ENCODE data around the gene MARK4. TPM values are rescaled to one million over a fixed set of nuclear protein-coding genes. Genes with fewer than 3 reads are reported as not detected.
"Not testable (repeated sequence)": the region's sequence is repeated elsewhere in the genome, so short reads cannot be mapped to it uniquely, and the experiment has no call there.

The MARK4 gene
- total RNA-seq = 10 to 100 TPM; 28.2 to 30.9 TPM

DNA sequence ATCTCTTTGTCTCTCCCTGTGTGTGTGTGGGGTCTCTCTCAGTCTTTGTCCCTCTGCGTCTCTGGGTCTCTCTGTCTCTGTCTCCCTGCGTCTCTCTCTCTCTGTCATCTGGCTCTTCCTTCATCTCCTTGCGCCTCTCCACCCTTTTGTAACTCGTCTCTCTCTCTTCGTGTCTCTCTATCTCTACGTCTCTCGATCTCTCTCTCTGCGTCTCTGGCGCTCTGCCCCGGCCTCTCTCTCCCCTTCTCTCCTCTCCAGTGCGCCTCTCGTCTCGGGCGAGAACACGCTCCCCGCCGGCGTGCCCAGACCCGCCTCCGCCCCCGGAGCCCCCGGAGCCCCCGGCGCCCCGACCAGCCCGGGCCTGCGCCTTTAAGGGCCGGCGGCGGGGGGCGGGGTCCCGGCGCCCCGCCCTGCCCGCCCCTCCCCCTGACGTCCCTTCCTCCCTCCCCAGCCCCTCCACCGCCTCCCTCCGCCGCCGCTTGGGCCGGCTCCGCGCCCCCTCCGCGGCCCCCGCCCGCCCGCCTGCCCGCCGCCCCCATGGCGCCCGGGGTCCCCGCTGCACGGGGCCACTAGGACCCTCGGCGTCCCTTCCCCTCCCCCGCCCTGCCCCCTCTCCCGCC, at the start of gene MARK4:
Gene MARK4 (plus strand): TSS at position 440 of the 620 bp plus-strand sequence. CDS start 318 bp downstream, outside the sequence.
- ATAC-seq = peak; percentile 75 to 84
- Mint-ChIP-seq H3K9me3 (no peaks in the 10 kb centered on the region), H3K36me3 (no peaks in the 10 kb centered on the region), H3K27ac (peak within 1 kb of the TSS; percentile 81 to 90)
- DNase-seq (ENCODE audit: low spot score in 2 of 2) = peak; percentile 61

DNA sequence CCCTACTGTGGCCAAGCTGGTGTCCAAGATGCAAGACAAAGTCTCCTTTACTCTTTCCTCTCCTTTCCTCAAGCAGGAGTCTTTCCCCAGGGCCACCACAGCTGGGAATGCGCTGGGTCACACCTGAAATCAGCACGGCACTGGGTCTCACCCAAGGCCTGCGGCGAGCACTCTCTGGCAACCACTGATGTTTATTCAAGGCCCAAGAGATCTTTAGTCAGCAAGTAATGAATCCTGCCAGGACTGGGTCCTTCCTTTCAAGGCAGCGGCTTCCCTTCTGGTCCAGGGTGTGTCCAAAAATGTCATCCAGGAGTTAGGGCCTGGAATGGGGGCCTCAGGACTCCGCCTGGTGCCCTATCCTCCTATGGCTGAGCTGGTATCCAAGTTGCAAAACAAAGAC, 48.4 kb upstream of the MARK4 start:
- Mint-ChIP-seq H3K36me3 (no peaks in the 10 kb centered on the region), H3K9me3 (no peaks in the 10 kb centered on the region), H3K27ac (no peak overlapping the region)
- DNase-seq (ENCODE audit: low spot score in 2 of 2) (no peak), ATAC-seq (no peak)

DNA sequence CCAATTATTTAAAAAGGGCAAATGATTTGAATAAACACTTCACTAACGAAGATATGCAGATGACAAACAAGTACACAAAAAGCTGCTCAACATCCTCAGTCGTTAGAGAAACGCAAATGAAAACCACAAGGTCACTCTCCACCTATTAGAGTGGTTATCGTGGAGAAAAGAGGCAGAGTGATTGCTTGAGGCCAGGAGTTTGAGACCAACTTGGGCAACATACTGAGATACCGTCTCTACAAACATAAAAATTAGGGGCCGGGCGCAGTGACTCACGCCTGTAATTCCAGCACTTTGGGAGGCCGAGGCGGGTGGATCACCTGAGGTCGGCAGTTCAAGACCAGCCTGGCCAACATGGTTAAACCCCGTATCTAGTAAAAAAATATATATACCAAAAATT, 45.3 kb upstream of the MARK4 start:
- ATAC-seq (no peak), DNase-seq (ENCODE audit: low spot score in 2 of 2) (no peak)
- no peaks in the 10 kb centered on the region for H3K36me3 Mint-ChIP-seq
- H3K9me3 Mint-ChIP-seq = no peaks in the 10 kb centered on the region
- no peak overlapping the region for H3K27ac Mint-ChIP-seq

DNA sequence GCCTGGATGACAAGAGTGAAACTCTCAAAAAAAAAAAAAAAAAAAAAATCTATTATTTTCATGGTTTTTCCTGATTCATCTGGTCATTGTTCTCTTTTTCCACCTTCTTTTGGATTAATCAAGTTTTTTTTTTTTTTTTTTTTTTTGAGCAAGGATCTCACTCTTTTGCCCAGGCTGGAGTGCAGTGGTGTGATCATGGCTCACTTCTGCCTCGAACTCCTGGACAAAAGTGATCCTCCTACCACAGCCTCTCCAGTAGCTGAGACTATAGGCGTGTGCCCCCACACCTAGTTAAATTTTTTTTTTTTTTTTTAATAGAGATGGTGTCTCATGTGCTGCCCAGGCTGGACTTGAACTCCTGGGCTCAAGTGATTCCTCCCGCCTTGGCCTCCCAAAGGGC, 44.7 kb upstream of the MARK4 start:
- Mint-ChIP-seq H3K36me3 (no peaks in the 10 kb centered on the region), H3K27ac (no peak overlapping the region), H3K9me3 (no peaks in the 10 kb centered on the region)
- no peak for DNase-seq (ENCODE audit: low spot score in 2 of 2)
- no peak for ATAC-seq

DNA sequence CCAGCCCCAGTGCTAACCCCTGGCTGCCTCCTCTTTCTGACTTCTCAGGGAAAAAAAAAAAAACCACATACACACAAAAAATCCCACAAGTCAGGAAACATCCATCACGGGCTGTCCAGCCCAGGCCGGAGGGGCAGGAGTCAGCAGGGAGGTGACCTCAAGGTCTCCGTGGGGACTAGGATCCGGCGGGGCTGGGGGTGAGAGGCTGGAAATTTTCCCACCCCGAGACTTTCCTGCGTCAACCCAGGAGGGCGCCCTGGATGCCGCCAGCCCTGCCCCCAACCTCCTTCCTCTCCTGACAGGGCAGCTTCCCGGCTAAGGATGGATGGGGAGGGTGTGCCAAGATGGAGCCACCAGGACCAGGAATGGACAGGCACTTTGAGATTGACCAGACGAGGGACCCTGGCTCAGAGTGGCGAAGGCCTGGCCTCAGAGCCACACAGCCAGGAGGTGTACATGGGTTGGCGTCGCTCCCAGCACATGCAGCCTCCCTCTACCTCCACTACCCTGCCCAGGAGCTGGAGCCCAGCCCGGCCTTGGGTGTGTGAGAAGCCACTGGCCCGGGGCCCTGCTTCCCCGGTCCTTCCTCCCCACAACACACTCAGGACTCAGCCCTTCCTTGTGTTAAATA, 39.2 kb upstream of the MARK4 start:
- Mint-ChIP-seq H3K36me3 (no peaks in the 10 kb centered on the region), H3K9me3 (no peaks in the 10 kb centered on the region), H3K27ac (no peak overlapping the region)
- no peak for ATAC-seq
- DNase-seq (ENCODE audit: low spot score in 2 of 2) = no peak

DNA sequence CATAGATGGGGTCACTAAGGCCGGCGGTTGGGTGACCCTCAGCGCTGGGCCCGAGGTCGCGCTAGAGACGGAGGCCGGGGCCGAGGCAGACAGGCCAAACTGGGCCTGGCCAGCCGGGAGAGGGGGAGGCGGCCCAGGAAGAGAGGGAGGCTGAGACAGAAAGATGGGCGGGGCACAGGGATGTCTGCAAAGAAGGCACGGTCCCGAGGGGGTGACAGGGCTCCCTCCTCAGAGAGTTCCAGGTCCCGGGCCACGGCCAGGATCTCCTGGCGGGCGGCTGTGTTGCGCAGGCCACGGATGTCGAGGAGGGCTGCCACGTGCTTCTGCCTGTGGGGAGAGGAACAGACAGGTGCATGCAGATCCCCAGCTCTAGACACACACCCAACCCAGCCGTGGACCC, 38.0 kb upstream of the MARK4 start:
- no peak overlapping the region for H3K27ac Mint-ChIP-seq

DNA sequence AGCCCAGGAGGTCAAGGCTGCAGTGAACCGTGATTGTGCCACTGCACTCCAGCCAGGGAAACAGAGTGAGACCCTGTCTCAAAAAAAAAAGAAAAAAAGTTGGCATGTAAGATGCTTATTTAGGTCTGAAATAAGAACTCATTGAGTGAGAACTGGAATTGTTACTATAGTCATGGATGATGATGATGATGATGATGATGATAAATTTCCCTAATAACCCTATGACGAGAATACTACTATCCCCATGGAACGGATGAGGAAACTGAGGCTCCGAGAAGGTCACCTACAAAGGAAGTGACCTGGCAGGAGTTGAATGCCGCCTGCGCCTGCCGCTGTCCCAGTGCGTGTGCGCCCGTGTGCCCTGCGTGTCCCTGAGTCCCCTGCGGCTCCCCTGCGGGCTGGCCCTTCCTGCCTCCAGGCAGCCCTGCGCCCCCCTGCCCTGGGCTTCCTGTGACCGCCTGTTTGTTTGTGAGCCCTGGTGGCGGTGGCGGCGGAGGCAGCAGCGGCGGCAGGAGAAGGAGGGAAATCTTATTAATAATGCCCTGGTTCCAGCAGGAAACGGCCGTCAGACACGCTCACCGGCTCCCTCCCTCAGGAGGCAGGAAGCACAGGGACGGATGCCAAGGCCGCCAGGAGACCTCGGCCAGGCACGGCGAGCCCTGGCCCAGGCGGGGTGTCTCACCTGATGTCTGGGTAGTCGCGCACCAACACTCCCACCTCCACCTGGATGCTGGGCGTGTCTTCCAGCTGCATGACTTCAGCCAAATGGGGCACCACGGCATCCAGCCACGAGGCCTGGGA, 35.5 kb upstream of the MARK4 start:
- Mint-ChIP-seq H3K27ac (no peak overlapping the region), H3K36me3 (no peaks in the 10 kb centered on the region), H3K9me3 (no peaks in the 10 kb centered on the region)
- no peak for DNase-seq (ENCODE audit: low spot score in 2 of 2)
- ATAC-seq = no peak

More for the DNA sequence above, 38.0 kb upstream of the MARK4 start:
- DNase-seq (ENCODE audit: low spot score in 2 of 2) (no peak), ATAC-seq (no peak)
- no peaks in the 10 kb centered on the region for H3K36me3 Mint-ChIP-seq
- H3K9me3 Mint-ChIP-seq = no peaks in the 10 kb centered on the region

DNA sequence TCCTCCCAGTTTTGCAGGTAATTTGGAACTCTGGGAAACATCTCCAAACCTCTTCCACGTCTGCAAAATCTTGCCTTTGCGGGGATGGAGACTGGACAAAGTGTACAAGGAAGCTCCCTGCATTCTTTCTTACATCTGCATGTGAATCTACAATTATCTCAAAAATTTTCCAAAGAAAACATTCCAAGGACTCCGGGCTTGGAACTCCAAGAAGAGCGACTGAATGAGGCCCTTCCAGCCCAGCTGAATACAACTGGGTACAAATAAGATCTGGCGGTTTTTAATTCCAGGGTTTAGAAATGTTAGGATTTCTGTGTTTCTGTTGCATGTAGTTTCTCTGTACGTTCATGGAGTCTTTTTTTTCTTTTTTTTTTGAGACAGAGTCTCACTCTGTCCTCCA, 34.4 kb upstream of the MARK4 start:
- Mint-ChIP-seq H3K36me3 (no peaks in the 10 kb centered on the region), H3K27ac (no peak overlapping the region), H3K9me3 (no peaks in the 10 kb centered on the region)
- ATAC-seq (no peak), DNase-seq (ENCODE audit: low spot score in 2 of 2) (no peak)

DNA sequence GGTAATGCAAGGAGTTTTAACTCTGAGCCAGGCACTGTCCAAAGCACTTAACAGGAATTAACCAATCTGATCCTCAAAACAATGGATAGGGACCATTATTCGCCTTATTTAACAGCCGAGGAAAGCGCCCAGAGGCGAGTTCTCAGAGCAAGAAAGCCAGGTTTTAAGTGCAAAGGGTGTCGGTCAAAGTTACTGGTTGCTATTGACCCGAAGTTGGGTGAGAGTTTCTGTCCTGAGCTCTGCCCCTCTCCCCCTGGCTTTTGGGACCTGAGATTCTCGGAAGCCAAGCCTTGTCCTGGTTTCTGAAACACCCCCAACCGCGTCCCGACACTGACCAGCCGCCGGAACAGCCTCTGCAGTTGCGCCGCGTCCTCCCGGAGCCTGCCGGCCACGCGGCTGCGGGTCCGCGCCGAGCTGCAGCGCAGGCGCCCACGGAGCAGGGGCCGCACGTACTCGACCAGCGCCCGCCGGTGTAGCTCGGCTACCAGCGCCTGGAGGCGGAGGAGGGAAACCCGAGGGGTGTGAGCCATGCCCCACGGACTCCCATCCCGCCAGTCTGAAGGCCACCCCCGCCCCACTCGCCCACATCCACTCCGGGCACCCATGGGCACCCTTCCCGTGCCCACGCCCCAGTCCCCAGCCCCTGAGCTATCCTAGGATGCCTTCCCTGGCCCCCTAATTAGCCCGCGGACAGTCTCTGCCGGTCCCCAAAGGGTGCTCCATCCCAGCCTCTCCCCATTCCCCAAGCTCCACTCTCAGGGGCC, 33.7 kb upstream of the MARK4 start:
- ATAC-seq = no peak
- H3K9me3 Mint-ChIP-seq = no peaks in the 10 kb centered on the region

DNA sequence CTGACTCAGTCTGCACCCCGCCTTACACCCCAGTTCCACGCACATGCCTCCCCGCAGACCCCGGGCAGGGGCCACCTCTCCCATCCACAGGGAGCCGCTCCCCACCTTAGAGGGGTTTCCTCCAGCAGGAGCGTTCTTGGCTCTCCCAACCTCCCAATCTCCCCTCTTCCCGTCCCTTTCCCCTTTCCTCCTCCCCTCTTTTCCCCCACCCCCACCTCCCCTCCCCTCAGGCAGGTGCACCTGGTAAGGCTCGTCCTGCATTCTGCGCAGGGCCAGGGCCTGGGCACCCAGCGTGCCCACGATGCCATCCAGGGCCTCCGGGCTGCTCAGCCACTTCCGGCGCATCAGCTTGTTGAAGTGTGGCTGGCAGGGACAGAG, 33.1 kb upstream of the MARK4 start:
- Mint-ChIP-seq H3K27ac (no peak overlapping the region), H3K36me3 (no peaks in the 10 kb centered on the region), H3K9me3 (no peaks in the 10 kb centered on the region)
- ATAC-seq = no peak
- DNase-seq (ENCODE audit: low spot score in 2 of 2) = no peak

More for the DNA sequence above, 33.7 kb upstream of the MARK4 start:
- no peak overlapping the region for H3K27ac Mint-ChIP-seq
- no peak for DNase-seq (ENCODE audit: low spot score in 2 of 2)
- no peaks in the 10 kb centered on the region for H3K36me3 Mint-ChIP-seq

DNA sequence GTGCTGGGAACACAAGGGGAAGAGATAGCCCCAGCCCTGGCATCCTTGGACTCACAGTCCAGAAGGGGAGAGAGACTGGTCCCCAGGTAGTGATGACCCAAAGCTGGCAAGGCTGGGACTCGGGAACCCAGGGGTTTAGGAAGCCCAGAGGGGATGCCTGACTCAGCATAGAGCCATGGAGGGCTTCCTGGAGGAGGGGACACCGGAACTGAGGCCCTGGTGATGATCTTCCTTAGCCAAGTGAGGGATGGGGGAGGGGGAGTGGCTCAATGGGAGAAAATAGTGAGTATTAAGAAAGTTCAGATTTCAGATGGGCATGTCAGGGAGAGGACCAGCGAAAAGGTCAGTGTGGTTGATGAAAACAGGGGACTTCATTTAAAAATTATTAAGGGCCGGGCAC, 32.6 kb upstream of the MARK4 start:
- Mint-ChIP-seq H3K27ac (no peak overlapping the region), H3K36me3 (no peaks in the 10 kb centered on the region), H3K9me3 (no peaks in the 10 kb centered on the region)
- ATAC-seq (no peak), DNase-seq (ENCODE audit: low spot score in 2 of 2) (no peak)

DNA sequence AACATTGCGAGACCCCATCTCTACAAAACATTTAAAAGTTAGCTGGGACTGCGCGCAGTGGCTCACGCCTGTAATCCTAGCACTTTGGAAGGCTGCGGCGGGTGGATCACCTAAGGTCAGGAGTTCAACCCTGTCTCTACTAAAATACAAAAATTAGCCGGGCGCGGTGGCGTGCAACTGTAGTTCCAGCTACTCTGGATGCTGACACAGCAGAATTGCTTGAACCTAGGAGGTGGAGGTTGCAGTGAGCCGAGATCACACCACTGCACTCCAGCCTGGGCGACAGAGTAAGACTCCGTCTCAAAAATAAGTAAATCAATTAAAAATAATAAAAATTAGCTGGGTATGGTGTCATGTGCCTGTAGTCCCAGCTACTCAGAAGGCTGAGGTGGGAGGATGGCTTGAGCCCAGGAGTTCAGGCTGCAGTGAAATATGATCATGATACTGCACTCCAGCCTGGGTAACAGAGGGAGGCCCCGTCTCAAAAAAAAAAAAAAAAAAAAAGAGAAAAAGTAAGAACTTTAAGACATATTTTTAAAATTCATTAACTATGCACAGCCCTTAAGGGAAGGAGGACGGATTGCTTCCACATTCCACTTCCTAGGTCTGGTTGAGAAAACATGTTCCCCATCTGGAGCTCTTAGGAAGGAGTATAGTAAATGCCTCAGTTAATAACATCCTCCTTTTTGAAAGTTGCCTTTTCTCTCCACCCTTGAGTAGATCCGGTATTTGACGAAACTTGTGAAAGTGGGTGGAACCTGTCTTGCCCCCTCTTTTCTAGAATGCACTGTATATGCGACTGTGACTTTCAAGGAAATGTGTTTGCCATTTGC, 31.9 kb upstream of the MARK4 start:
- no peak for DNase-seq (ENCODE audit: low spot score in 2 of 2)
- ATAC-seq = no peak
- Mint-ChIP-seq H3K36me3 (no peaks in the 10 kb centered on the region), H3K27ac (no peak overlapping the region), H3K9me3 (no peaks in the 10 kb centered on the region)

DNA sequence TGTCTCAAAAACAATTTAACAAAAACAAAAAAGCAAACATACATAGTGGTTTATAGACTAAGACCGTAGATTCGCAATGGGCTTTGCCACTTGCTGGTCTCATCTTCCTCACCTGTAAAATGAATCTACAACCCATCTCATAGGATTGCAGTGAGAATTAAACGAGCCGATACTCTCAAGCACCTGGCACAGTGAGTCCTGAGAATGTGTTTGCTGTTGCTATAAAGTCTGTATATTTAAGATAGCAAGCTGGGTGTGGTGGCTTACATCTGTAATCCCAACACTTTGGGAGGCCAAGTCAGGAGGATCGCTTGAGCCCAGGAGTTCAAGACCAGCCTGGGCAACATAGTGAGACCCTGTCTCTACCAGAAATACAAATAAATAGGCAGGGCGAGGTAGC, 28.3 kb upstream of the MARK4 start:
- DNase-seq (ENCODE audit: low spot score in 2 of 2) = no peak
- no peak overlapping the region for H3K27ac Mint-ChIP-seq
- no peaks in the 10 kb centered on the region for H3K36me3 Mint-ChIP-seq
- H3K9me3 Mint-ChIP-seq = no peaks in the 10 kb centered on the region
- ATAC-seq = no peak

DNA sequence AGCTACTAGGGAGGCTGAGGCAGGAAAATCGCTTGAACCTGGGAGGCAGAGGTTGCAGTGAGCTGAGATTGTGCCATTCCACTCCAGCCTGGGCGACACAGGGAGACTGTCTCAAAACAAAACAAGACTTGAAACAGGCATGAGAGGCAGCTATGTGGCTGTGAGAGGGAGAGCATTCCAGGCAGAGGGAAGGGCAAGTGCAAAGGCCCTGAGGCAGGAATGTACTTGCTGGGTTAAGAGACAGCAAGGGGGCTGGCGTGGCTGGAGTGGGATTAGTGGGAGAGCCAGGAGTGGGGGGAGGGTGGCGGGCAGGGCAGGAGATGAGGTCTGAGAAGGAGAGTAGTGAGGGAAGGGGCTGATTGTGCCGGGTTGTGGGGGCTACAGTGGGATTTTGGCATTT, 27.2 kb upstream of the MARK4 start:
- DNase-seq (ENCODE audit: low spot score in 2 of 2) = no peak
- ATAC-seq = no peak
- Mint-ChIP-seq H3K9me3 (no peaks in the 10 kb centered on the region), H3K27ac (no peak overlapping the region), H3K36me3 (no peaks in the 10 kb centered on the region)

DNA sequence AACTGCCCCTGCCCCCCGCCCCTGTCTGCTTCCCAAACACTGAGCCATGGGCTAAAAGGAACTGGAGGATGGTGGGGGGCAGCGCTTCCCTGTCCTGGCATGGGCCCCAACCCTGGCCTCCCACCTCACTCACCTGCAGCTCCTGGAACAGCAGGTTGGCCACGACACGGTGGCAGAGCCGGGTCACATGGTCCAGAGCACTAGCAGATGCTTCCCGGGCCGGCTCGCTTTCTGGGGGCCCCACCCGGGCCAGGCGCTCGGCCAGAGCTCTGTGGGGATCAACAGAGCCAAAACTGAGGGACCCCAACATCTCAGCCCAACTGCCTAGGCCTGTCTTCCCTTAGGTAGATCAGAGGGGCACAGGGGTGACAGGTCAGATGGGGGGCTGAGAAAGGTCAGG, 26.4 kb upstream of the MARK4 start:
- Mint-ChIP-seq H3K27ac (no peak overlapping the region), H3K36me3 (no peaks in the 10 kb centered on the region), H3K9me3 (no peaks in the 10 kb centered on the region)
- no peak for DNase-seq (ENCODE audit: low spot score in 2 of 2)
- no peak for ATAC-seq

DNA sequence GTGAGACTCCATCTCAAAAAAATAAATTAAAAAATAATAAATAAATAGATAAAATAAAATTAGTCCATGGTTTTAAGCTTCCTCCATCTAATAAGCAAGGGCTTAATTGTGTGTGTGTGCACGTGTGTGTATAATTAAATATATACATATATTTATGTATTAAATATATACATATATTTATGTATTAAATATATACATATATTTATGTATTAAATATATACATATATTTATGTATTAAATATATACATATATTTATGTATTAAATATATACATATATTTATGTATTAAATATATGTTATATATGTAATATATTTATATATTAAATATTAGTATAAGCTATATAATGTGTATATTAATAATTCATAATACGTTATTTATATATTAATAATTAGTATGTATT, 22.0 kb upstream of the MARK4 start:
- H3K9me3 Mint-ChIP-seq; H3K36me3 Mint-ChIP-seq; DNase-seq (ENCODE audit: low spot score in 2 of 2); ATAC-seq; H3K27ac Mint-ChIP-seq: not testable (repeated sequence)
